Measurements from ENCODE around the gene SSBP2.
"Not testable (repeated sequence)": the region's sequence is repeated elsewhere in the genome, so short reads cannot be mapped to it uniquely, and the experiment has no call there.

Gene SSBP2

DNA sequence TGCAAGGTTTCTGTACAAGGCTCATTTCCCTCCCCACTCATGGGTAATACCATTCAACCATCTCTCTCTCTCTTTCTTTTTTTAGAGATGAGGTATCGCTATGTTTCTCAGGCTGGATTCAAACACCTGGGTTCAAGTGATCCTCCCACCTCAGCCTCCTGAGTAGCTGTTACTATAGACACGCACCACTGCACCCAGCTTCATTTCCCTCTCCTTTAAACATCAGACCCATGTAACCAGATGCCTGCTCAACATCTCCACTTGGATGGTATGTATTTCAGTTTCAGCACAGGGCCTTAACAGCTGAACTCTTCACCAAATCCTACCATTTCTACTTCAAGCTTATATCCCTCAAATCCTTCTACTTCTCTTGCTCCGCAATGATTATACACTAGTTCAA is 117.4 kb downstream of the SSBP2 start:
- no peak for DNase-seq (ENCODE audit: low read depth)
- H3K4me3 ChIP-seq (ENCODE audit: low read depth, low read length), result no peak overlapping the region
- in situ Hi-C loops (cut with HindIII; ENCODE audit: low sequenced_read_pairs), result no loop called here
- TF ChIP-seq, protein P1, sequence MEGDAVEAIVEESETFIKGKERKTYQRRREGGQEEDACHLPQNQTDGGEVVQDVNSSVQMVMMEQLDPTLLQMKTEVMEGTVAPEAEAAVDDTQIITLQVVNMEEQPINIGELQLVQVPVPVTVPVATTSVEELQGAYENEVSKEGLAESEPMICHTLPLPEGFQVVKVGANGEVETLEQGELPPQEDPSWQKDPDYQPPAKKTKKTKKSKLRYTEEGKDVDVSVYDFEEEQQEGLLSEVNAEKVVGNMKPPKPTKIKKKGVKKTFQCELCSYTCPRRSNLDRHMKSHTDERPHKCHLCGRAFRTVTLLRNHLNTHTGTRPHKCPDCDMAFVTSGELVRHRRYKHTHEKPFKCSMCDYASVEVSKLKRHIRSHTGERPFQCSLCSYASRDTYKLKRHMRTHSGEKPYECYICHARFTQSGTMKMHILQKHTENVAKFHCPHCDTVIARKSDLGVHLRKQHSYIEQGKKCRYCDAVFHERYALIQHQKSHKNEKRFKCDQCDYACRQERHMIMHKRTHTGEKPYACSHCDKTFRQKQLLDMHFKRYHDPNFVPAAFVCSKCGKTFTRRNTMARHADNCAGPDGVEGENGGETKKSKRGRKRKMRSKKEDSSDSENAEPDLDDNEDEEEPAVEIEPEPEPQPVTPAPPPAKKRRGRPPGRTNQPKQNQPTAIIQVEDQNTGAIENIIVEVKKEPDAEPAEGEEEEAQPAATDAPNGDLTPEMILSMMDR (IDR thresholded peaks at IDR 0.05; ENCODE audit: low read depth, low read length, missing control alignments), result no peak

GRCh38 chr5:81632679-81633078 is 118.2 kb downstream of the SSBP2 start:
- in situ Hi-C loops (cut with HindIII; ENCODE audit: low sequenced_read_pairs), result no loop called here
- DNase-seq (ENCODE audit: low read depth), result no peak
- H3K4me3 ChIP-seq (ENCODE audit: low read depth, low read length), result no peak overlapping the region
- TF ChIP-seq, protein P1 (IDR thresholded peaks at IDR 0.05; ENCODE audit: low read depth, low read length, missing control alignments), result no peak

DNA sequence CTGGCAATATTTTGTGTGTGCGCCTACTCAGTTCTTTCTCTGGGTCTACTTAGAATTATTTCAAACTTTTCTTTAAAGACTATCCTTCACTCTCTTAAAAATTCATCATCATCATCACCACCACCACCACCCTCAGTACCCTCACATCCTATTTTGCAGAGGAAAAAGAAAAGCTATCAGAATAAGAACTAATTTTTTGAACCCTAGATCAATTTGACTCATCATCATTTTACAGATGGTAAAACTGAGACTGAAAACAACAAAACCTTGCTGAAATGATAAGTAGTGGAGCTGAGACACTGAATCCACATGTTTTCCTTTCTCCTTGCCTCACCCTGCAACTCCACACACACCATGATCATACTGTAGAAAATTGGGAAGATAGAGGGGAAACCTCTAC is 119.3 kb downstream of the SSBP2 start:
- TF ChIP-seq, protein P1 (IDR thresholded peaks at IDR 0.05; ENCODE audit: low read depth, low read length, missing control alignments), result no peak

GRCh38 chr5:81631124-81631523 is 119.8 kb downstream of the SSBP2 start:
- DNase-seq (ENCODE audit: low read depth), result no peak
- in situ Hi-C loops (cut with HindIII; ENCODE audit: low sequenced_read_pairs), result no loop called here

More for the DNA sequence above, 119.3 kb downstream of the SSBP2 start:
- DNase-seq (ENCODE audit: low read depth), result no peak
- in situ Hi-C loops (cut with HindIII; ENCODE audit: low sequenced_read_pairs), result no loop called here
- H3K4me3 ChIP-seq (ENCODE audit: low read depth, low read length), result no peak overlapping the region

DNA sequence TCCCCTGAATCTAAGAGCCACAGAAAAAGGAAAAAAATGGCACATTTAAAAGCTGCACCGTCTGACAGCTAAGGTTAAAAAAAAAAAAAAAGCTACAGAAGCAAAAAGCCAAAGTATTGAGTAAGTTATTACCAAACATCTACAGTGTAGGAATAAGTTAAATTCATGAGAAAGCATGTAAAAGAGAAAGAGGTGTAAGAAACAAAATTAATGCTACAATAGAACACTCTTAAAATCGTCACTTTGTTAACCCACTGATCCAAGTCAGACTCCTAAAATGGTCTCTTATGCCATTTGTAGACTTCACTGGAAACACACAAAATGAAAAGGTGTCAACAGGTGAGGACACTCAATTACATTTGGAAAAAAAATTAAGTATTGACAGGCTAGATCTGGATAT is 120.2 kb downstream of the SSBP2 start:
- DNase-seq (ENCODE audit: low read depth), result no peak
- TF ChIP-seq, protein P1 (IDR thresholded peaks at IDR 0.05; ENCODE audit: low read depth, low read length, missing control alignments), result no peak
- no peak overlapping the region for H3K4me3 ChIP-seq (ENCODE audit: low read depth, low read length)
- in situ Hi-C loops (cut with HindIII; ENCODE audit: low sequenced_read_pairs), result no loop called here

More at GRCh38 chr5:81631124-81631523, 119.8 kb downstream of the SSBP2 start:
- TF ChIP-seq, protein P1 (IDR thresholded peaks at IDR 0.05; ENCODE audit: low read depth, low read length, missing control alignments), result no peak
- no peak overlapping the region for H3K4me3 ChIP-seq (ENCODE audit: low read depth, low read length)

GRCh38 chr5:81629986-81630385 is 120.9 kb downstream of the SSBP2 start:
- in situ Hi-C loops (cut with HindIII; ENCODE audit: low sequenced_read_pairs), result no loop called here
- no peak for DNase-seq (ENCODE audit: low read depth)
- H3K4me3 ChIP-seq (ENCODE audit: low read depth, low read length), result no peak overlapping the region
- TF ChIP-seq, protein P1 (IDR thresholded peaks at IDR 0.05; ENCODE audit: low read depth, low read length, missing control alignments), result no peak

GRCh38 chr5:81628061-81628460 is 122.8 kb downstream of the SSBP2 start:
- H3K4me3 ChIP-seq (ENCODE audit: low read depth, low read length); DNase-seq (ENCODE audit: low read depth); in situ Hi-C loops (cut with HindIII; ENCODE audit: low sequenced_read_pairs): not testable (repeated sequence)
